ENCODE results near the gene TMEM255B.

TMEM255B gene

GRCh38 chr13:113852536-113853517, 93.8 kb downstream of the TMEM255B start:
- no peak for DNase-seq

GRCh38 chr13:113853518-113854237, 94.7 kb downstream of the TMEM255B start:
- no peak for DNase-seq

- DNase-seq: no peak
Observed at GRCh38 chr13:113854238-113855011, 95.4 kb downstream of the TMEM255B start.

GRCh38 chr13:113855012-113855921, 96.2 kb downstream of the TMEM255B start:
- no peak for DNase-seq

GRCh38 chr13:113855931-113856715, 97.1 kb downstream of the TMEM255B start:
- DNase-seq: no peak

GRCh38 chr13:113856716-113857065, 97.7 kb downstream of the TMEM255B start:
- DNase-seq: no peak

GRCh38 chr13:113857531-113858195, 98.6 kb downstream of the TMEM255B start:
- no peak for DNase-seq

- no peak for DNase-seq
Observed at GRCh38 chr13:113859311-113860050, 100.5 kb downstream of the TMEM255B start.

GRCh38 chr13:113860051-113860664, 101.1 kb downstream of the TMEM255B start:
- DNase-seq: no peak

GRCh38 chr13:113860665-113861432, 101.8 kb downstream of the TMEM255B start:
- DNase-seq: no peak

GRCh38 chr13:113861433-113862030, 102.5 kb downstream of the TMEM255B start:
- DNase-seq: no peak

- no peak for DNase-seq
Observed at GRCh38 chr13:113862191-113862930, 103.3 kb downstream of the TMEM255B start.

- DNase-seq: no peak
Observed at GRCh38 chr13:113862931-113863523, 104.0 kb downstream of the TMEM255B start.

- DNase-seq: no peak
Observed at GRCh38 chr13:113863524-113864272, 104.7 kb downstream of the TMEM255B start, which contains the start of gene GAS6. Gene GAS6, minus strand, starts transcription at chr13:113864076. Its CDS starts 156 bp downstream, at chr13:113863920.

- no peak for DNase-seq
Observed at GRCh38 chr13:113864273-113864890, 105.4 kb downstream of the TMEM255B start.

- no peak for DNase-seq
Observed at GRCh38 chr13:113865427-113865826, 106.4 kb downstream of the TMEM255B start.

Data from activated CD4-positive, alpha-beta T cell treated with anti-CD3 and anti-CD28 coated beads for 4 hours (primary cell).